ENCODE measurements around the gene GDAP2. TPM values are rescaled to one million over a fixed set of nuclear protein-coding genes. Genes with fewer than 3 reads are reported as not detected.

The GDAP2 gene
- total and polyA plus RNA-seq, 2 donors (not counting 1 experiment from before 2014, with no cell fraction given) = 6.8 to 36.7 TPM

GRCh38 chr1:117841117-117841650, 88.2 kb downstream of the GDAP2 start:
- 100% methylated on average over 1 of the region's 3 CpGs for whole genome bisulfite sequencing (ENCODE audit: insufficient coverage)
- CTCF ChIA-PET = no interaction called here
- H3K9me3 Mint-ChIP-seq (ENCODE audit: insufficient read depth) = peaks cover 6% of the 10 kb centered on the region

DNA sequence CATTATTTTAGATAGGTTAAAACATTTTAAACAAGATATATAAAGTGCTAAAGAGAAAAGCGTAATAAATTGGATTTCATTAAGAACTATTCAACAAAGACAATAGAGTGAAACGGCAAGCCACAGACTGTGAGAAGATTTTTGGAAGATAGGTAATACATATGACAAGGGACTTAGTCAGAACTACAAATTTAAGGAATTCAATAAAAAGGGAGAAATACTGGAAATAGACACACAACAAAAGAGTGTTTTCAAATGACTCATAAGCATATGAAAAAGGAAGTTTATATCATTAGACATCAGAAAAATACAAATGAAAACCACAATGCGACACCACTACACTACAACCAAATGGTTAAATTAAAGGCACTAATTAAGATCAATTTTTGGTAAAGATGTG, 90.5 kb downstream of the GDAP2 start:
- DNase-seq = no peak
- Histone ChIP-seq H3K4me1 (ENCODE audit: control insufficient read depth in 2 of 2, insufficient read depth in 2 of 2, low read length in 2 of 2) (no peaks in the 10 kb centered on the region), H3K79me2 (ENCODE audit: control insufficient read depth, insufficient read depth, low read length) (no peaks in the 10 kb centered on the region), H3K9me3 (ENCODE audit: control extremely low read depth in 1 of 3, control insufficient read depth in 2 of 3, insufficient read depth in 1 of 3, low read length in 2 of 3) (peaks cover 0 to 9% (median 0%) of the 10 kb centered on the region in 3 donors), H3K27me3 (replicated peaks in 1 of 4; ENCODE audit: control extremely low read depth in 1 of 4, control insufficient read depth in 3 of 4, insufficient read depth in 4 of 4, low read length in 3 of 4) (no peaks in the 10 kb centered on the region), H3K9ac (ENCODE audit: low read length) (no peak overlapping the region), H3K4me2 (replicated peaks; ENCODE audit: low read depth, low read length, poor library complexity, severe bottlenecking) (no peak overlapping the region), H4K20me1 (ENCODE audit: control insufficient read depth, insufficient read depth, low read length, poor library complexity, severe bottlenecking) (no peaks in the 10 kb centered on the region), H3K27ac (ENCODE audit: low read length in 2 of 2) (no peak overlapping the region), H3K36me3 (replicated peaks in 1 of 2; ENCODE audit: control extremely low read depth in 1 of 2, control insufficient read depth in 1 of 2, extremely low read depth in 1 of 2, insufficient read depth in 2 of 2, low read length in 1 of 2) (no peaks in the 10 kb centered on the region), H2AFZ (ENCODE audit: insufficient read depth, low read depth, low read length, poor library complexity, severe bottlenecking) (no peak overlapping the region), H3K4me3 (ENCODE audit: control extremely low read depth in 1 of 5, extremely low read depth in 1 of 5, insufficient read depth in 1 of 5, low read depth in 2 of 5, low read length in 4 of 5) (no peak overlapping the region)
- Mint-ChIP-seq H3K27me3 (no peaks in the 10 kb centered on the region), H3K4me3 (no peak overlapping the region), H3K27ac (no peak overlapping the region), H3K9me3 (ENCODE audit: insufficient read depth) (no peaks in the 10 kb centered on the region), H3K4me1 (no peaks in the 10 kb centered on the region)
- WGBS (ENCODE audit: insufficient coverage) = no CpG with 5 or more reads among the region's 3 CpGs
- TF ChIP-seq EZH2 (IDR thresholded peaks at IDR 0.05; ENCODE audit: borderline replicate concordance, insufficient read depth, low read depth, low read length, poor library complexity, severe bottlenecking) = no peak
- TF ChIP-seq, protein P1, sequence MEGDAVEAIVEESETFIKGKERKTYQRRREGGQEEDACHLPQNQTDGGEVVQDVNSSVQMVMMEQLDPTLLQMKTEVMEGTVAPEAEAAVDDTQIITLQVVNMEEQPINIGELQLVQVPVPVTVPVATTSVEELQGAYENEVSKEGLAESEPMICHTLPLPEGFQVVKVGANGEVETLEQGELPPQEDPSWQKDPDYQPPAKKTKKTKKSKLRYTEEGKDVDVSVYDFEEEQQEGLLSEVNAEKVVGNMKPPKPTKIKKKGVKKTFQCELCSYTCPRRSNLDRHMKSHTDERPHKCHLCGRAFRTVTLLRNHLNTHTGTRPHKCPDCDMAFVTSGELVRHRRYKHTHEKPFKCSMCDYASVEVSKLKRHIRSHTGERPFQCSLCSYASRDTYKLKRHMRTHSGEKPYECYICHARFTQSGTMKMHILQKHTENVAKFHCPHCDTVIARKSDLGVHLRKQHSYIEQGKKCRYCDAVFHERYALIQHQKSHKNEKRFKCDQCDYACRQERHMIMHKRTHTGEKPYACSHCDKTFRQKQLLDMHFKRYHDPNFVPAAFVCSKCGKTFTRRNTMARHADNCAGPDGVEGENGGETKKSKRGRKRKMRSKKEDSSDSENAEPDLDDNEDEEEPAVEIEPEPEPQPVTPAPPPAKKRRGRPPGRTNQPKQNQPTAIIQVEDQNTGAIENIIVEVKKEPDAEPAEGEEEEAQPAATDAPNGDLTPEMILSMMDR (IDR thresholded peaks at IDR 0.05) = no peak
- intact Hi-C loops (cut with micrococcal nuclease) = no loop called here
- ChIA-PET CTCF (interaction anchor here (0.7 kb wide), 1 partner anchor 16 kb away, joined by 3 read pairs; no protein-coding TSS in a partner anchor), POLR2A (no interaction called here)
- ATAC-seq (ENCODE audit: low read depth) = no peak

More at GRCh38 chr1:117841117-117841650, 88.2 kb downstream of the GDAP2 start:
- Mint-ChIP-seq H3K4me1 (no peaks in the 10 kb centered on the region), H3K4me3 (no peak overlapping the region), H3K27ac (no peak overlapping the region), H3K27me3 (no peaks in the 10 kb centered on the region)
- POLR2A ChIA-PET = no interaction called here
- DNase-seq (no peak), ATAC-seq (ENCODE audit: low read depth) (no peak)
- no peak for TF ChIP-seq EZH2 (IDR thresholded peaks at IDR 0.05; ENCODE audit: borderline replicate concordance, insufficient read depth, low read depth, low read length, poor library complexity, severe bottlenecking)
- TF ChIP-seq, protein P1 (IDR thresholded peaks at IDR 0.05) = no peak
- Histone ChIP-seq H3K4me3 (ENCODE audit: control extremely low read depth in 1 of 5, extremely low read depth in 1 of 5, insufficient read depth in 1 of 5, low read depth in 2 of 5, low read length in 4 of 5) (no peak overlapping the region), H3K9me3 (ENCODE audit: control extremely low read depth in 1 of 3, control insufficient read depth in 2 of 3, insufficient read depth in 1 of 3, low read length in 2 of 3) (peaks cover 0 to 15% (median 14%) of the 10 kb centered on the region in 3 donors), H4K20me1 (ENCODE audit: control insufficient read depth, insufficient read depth, low read length, poor library complexity, severe bottlenecking) (no peaks in the 10 kb centered on the region), H3K27ac (ENCODE audit: low read length in 2 of 2) (no peak overlapping the region), H3K27me3 (replicated peaks in 1 of 4; ENCODE audit: control extremely low read depth in 1 of 4, control insufficient read depth in 3 of 4, insufficient read depth in 4 of 4, low read length in 3 of 4) (no peaks in the 10 kb centered on the region), H3K9ac (ENCODE audit: low read length) (no peak overlapping the region), H3K36me3 (replicated peaks in 1 of 2; ENCODE audit: control extremely low read depth in 1 of 2, control insufficient read depth in 1 of 2, extremely low read depth in 1 of 2, insufficient read depth in 2 of 2, low read length in 1 of 2) (no peaks in the 10 kb centered on the region), H2AFZ (ENCODE audit: insufficient read depth, low read depth, low read length, poor library complexity, severe bottlenecking) (no peak overlapping the region), H3K4me2 (replicated peaks; ENCODE audit: low read depth, low read length, poor library complexity, severe bottlenecking) (no peak overlapping the region), H3K79me2 (ENCODE audit: control insufficient read depth, insufficient read depth, low read length) (no peaks in the 10 kb centered on the region), H3K4me1 (ENCODE audit: control insufficient read depth in 2 of 2, insufficient read depth in 2 of 2, low read length in 2 of 2) (no peaks in the 10 kb centered on the region)
- intact Hi-C loops (cut with micrococcal nuclease) = no loop called here

All from B cell (primary cell).